GM12874 (cell line): Measurements from ENCODE around the gene SOX11.

Experiments
- TF ChIP-seq, protein P1 (sequence below): IDR thresholded peaks from 2 replicates; pipeline ENCODE4 v1.5.1; 2011; ENCODE audit warnings: low read depth, mild to moderate bottlenecking, control low read depth, low read length, moderate library complexity; ENCODE audit not compliant: insufficient read depth

Gene SOX11

DNA sequence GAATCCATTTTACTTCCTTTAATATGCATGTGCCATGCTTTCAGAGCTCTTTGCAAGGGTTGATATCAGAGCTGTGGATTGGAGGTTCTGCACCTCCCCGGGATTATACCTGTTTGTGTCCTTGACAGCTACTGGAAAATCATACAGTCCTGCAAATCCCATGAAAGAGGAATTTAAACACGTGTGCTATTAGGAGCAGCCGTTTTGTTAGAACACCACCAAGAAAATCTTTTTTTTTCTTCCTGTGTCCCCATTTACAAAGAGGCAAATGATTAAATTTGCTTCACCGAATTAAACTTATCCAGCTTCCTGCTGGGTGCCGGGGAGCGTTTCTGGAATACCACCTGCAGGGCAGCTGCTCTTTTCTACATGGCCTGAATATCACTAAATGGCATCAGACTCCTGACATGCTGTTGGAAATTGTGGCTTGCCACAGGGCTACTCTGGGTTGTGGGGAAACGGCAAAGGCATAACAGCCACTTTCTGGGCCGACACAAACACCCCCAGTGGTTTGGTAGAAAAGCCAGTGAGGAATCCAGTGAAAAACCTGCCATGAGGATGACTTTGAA is 23.4 kb upstream of the SOX11 start:
- TF ChIP-seq, protein P1, sequence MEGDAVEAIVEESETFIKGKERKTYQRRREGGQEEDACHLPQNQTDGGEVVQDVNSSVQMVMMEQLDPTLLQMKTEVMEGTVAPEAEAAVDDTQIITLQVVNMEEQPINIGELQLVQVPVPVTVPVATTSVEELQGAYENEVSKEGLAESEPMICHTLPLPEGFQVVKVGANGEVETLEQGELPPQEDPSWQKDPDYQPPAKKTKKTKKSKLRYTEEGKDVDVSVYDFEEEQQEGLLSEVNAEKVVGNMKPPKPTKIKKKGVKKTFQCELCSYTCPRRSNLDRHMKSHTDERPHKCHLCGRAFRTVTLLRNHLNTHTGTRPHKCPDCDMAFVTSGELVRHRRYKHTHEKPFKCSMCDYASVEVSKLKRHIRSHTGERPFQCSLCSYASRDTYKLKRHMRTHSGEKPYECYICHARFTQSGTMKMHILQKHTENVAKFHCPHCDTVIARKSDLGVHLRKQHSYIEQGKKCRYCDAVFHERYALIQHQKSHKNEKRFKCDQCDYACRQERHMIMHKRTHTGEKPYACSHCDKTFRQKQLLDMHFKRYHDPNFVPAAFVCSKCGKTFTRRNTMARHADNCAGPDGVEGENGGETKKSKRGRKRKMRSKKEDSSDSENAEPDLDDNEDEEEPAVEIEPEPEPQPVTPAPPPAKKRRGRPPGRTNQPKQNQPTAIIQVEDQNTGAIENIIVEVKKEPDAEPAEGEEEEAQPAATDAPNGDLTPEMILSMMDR = no peak

DNA sequence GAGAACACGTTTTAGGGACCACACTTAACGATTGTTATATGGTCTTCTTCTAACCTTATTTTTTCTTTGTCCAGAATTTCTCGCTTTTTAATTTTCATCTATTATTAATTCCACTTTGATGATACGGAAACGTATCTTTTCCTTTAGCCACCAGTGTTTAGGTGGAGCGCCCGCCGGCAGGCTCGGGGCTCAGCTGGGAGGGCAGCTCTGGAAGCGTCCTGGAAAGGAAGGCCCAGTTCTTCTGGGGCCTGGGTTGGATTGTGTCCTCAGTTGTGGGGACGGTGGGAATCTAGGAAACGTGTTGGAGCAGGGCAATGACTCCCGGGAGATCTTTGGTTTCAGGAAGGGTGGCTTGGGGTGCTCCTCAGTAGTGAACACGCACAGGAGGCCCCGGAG is 19.4 kb upstream of the SOX11 start:
- TF ChIP-seq, protein P1 = no peak

DNA sequence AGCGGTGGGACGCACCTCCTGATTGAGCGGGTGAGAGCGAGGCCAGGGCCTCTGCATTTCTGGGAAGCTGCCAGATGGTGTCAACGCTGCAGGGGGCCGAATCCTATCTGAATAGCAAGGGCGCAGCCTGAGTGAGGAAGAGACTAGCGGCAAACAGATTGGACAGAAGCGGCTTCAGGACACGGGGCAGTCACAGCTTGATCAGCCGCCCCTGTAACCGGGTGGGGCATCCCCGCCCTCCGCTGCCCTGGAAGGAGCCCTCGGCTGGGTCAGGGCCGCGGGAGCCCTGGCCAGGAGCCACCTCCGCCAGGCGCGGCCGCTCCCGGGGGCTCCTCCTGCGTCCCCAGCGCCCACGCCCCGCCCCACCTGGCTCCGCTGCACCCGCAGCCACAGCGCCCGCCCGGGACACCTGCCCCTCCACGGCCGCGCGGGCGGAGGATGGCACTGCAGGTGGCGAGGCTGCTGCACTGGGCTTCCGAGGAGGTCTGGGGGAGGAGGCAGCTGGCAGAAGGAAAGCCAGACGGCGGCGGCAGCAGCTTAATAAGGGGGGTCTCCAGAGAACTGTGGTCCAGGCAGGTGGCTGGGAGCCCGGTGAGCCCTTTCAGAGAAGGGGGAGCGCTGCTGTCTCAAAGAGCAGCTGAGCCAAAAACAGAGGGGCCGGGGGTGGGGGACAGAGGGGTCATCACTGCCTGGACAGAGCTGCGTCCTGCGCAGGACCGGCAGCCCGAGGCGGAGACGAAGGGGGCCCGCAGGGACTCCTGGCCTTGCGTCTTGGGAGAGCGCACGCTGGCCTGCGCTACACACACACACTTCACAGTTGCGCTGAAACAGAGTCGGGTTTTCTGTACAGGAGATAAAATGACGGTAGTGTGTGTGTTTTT is 18.8 kb upstream of the SOX11 start:
- TF ChIP-seq, protein P1 = no peak

DNA sequence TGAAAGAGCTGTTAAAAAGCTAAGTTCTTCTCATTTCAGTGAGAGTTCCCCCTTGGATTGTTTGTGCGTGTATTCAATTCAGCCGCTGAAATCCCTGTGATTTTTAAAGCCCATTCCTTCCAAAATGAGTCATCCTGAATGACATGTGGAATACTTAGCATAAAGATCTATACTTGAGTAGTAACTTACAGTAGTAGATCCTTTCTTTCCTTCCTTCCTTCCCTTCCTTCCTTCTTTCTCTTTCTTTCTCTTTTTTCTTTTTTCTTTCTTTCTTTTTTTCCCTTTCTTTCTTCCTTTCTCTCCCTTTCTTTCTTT is 18.2 kb upstream of the SOX11 start:
- TF ChIP-seq, protein P1 = no peak

DNA sequence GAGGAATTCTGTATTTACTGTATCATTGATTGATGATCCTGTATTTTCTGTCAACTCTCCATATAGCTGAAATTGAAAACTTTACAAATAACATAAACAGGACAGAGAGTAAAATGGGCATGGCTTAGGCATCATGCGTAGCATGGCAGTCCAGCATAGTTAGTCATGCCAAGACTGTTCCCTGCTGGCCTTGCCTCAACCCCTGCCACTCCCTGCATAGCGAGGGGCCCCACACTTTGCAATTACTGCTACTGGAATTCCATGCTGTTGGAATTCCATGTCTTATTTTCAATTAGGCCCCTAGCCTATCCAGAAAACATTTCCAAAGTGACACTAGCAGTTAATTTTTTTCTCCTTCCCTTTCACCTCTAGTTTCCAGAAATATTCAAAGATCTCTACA is 15.1 kb upstream of the SOX11 start:
- TF ChIP-seq, protein P1 = no peak

DNA sequence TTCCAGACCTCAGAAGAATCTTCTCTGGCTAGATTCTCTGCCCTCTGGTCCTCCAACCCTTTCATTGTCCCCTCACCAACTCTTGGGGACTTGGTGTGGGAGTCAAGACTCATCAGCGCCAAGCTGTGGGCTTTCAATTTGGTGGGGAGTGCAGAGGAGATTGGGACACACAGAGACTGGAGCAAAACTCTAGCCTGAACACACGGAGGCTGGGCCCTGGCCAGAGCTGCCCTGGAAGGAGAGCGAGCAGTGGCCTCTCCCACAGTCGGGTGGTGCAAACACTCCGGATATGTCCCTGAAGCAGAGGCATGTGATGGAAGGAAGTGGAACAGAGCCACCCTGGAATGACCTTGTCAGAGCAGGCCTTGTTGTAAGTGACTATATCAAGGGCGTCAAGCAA is 8.7 kb upstream of the SOX11 start:
- TF ChIP-seq, protein P1 = no peak

DNA sequence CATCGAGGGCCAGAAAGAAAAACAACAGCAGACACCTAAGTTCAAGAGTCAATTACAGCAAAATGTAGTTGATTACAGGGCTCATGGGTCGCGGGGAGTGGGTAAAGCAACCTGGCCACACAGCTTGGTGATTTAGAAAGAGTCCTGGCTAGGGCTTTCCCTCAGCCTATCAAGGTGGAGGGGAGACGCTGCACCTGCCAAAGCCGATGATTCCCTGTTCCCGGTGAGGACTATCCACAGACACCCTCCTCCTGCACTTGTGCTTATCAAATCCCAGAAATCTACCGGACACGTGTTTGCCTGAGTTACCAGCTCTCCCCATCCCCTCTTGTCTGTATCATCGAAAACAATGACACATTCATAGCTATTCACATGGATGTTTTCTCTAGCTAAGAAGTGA is 7.0 kb upstream of the SOX11 start:
- TF ChIP-seq, protein P1 = no peak
